Measurements from ENCODE around the gene BBS2. TPM values are rescaled to one million over a fixed set of nuclear protein-coding genes. Genes with fewer than 3 reads are reported as not detected.

Gene BBS2
- total RNA-seq, 2 experiments from 2014 or later: 13.9 to 18.3 TPM

DNA sequence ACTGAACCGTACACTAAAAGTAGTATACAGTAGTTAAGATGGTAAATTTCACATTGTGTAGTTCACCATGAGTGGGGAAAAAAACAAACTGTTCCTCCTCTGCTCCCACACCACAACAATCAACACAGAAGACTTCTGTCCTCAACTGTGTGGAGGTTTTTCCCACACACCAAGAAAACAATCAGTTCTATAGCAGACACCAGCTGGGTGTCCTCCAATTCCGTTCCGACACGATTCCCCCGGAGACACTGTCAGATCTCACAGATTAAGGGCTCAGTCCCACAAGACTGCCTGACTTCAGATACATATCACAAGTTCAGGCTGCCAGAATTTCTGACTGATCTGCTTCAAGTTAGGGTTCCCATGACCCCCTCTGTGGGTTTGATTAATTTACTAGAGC, 31.8 kb downstream of the BBS2 start:
- Histone ChIP-seq H3K9me3 (ENCODE audit: low read length) (no peaks in the 10 kb centered on the region), H3K36me3 (ENCODE audit: insufficient read depth, low read length) (peaks cover 3% of the 10 kb centered on the region; the same call in 1 of the 2 replicates), H3K4me3 (ENCODE audit: low read depth, low read length, poor library complexity, severe bottlenecking) (no peak overlapping the region), H3K4me2 (ENCODE audit: low read length) (no peak overlapping the region), H4K20me1 (ENCODE audit: insufficient read depth, low read length) (no peaks in the 10 kb centered on the region), H2AFZ (ENCODE audit: low read length) (no peak overlapping the region), H3K79me2 (ENCODE audit: insufficient read depth, low read depth, low read length) (no peaks in the 10 kb centered on the region), H3K4me1 (ENCODE audit: insufficient read depth, low read length, poor library complexity, severe bottlenecking) (peaks cover 13% of the 10 kb centered on the region), H3K9me2 (ENCODE audit: insufficient read depth, low read length) (no peaks in the 10 kb centered on the region), H3K27ac (ENCODE audit: low read depth, low read length, poor library complexity, severe bottlenecking) (no peak overlapping the region)
- intact Hi-C loops (cut with micrococcal nuclease; ENCODE audit: unreplicated experiment): no loop called here
- no TSS peak for BruUV-seq (replicated peaks)
- ChIA-PET POLR2A (interaction anchor here (0.6 kb wide), 1 partner anchor 22 kb away, joined by 3 read pairs; no protein-coding TSS in a partner anchor), CTCF (ENCODE audit: unreplicated experiment) (no interaction called here)
- DNase-seq (ENCODE audit: low spot score): no peak
- no peak for TF ChIP-seq EZH2phosphoT487 (IDR thresholded peaks at IDR 0.05; ENCODE audit: borderline replicate concordance, low read depth, low read length)
- TF ChIP-seq, protein P1, sequence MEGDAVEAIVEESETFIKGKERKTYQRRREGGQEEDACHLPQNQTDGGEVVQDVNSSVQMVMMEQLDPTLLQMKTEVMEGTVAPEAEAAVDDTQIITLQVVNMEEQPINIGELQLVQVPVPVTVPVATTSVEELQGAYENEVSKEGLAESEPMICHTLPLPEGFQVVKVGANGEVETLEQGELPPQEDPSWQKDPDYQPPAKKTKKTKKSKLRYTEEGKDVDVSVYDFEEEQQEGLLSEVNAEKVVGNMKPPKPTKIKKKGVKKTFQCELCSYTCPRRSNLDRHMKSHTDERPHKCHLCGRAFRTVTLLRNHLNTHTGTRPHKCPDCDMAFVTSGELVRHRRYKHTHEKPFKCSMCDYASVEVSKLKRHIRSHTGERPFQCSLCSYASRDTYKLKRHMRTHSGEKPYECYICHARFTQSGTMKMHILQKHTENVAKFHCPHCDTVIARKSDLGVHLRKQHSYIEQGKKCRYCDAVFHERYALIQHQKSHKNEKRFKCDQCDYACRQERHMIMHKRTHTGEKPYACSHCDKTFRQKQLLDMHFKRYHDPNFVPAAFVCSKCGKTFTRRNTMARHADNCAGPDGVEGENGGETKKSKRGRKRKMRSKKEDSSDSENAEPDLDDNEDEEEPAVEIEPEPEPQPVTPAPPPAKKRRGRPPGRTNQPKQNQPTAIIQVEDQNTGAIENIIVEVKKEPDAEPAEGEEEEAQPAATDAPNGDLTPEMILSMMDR (conservative IDR thresholded peaks at IDR 0.05; ENCODE audit: low read length): no peak

- Histone ChIP-seq H3K27ac (ENCODE audit: low read depth, low read length, poor library complexity, severe bottlenecking) (no peak overlapping the region), H3K9me3 (ENCODE audit: low read length) (no peaks in the 10 kb centered on the region), H3K36me3 (ENCODE audit: insufficient read depth, low read length) (peaks cover 24% of the 10 kb centered on the region), H2AFZ (ENCODE audit: low read length) (no peak overlapping the region), H3K9me2 (ENCODE audit: insufficient read depth, low read length) (no peaks in the 10 kb centered on the region), H4K20me1 (ENCODE audit: insufficient read depth, low read length) (no peaks in the 10 kb centered on the region), H3K4me2 (ENCODE audit: low read length) (no peak overlapping the region), H3K79me2 (ENCODE audit: insufficient read depth, low read depth, low read length) (no peaks in the 10 kb centered on the region), H3K4me3 (ENCODE audit: low read depth, low read length, poor library complexity, severe bottlenecking) (no peak overlapping the region), H3K4me1 (ENCODE audit: insufficient read depth, low read length, poor library complexity, severe bottlenecking) (no peaks in the 10 kb centered on the region)
- intact Hi-C loops (cut with micrococcal nuclease; ENCODE audit: unreplicated experiment): no loop called here
- POLR2A ChIA-PET: interaction anchor here (0.7 kb wide), 1 partner anchor 259 kb away, joined by 3 read pairs; no protein-coding TSS in a partner anchor
- no peak for DNase-seq (ENCODE audit: low spot score)
- BruUV-seq (replicated peaks): no TSS peak
- TF ChIP-seq, protein P1 (conservative IDR thresholded peaks at IDR 0.05; ENCODE audit: low read length): no peak
- TF ChIP-seq EZH2phosphoT487 (IDR thresholded peaks at IDR 0.05; ENCODE audit: borderline replicate concordance, low read depth, low read length): no peak
- CTCF ChIA-PET (ENCODE audit: unreplicated experiment): no interaction called here
Observed at GRCh38 chr16:56483394-56483793, 36.4 kb downstream of the BBS2 start.

DNA sequence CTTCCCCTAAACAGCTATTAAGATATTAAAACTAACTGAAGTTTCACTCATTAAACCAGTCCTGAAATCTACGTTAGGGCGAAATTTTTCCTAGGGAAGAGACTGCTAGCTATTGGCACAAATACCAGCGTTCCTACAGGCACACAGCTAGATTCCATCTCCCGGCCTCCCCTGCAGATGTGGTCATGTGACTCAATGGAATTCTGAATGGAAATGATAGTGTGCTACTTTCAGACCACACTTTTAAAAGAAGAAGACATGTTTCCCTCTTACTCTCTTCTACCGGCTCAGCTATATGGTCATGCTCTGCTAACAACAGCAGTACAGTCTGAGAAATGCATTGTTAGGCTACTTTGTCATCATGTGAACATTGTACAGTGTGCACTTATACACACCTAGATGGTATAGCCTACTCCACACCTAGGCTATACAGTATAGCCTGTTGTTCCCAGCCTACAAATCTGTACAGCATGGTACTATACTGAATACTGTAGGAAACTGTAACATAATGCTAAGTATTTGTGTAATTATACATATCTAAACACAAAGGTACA, 37.1 kb downstream of the BBS2 start:
- Histone ChIP-seq H3K27ac (ENCODE audit: low read depth, low read length, poor library complexity, severe bottlenecking) (no peak overlapping the region), H3K36me3 (ENCODE audit: insufficient read depth, low read length) (peaks cover 30% of the 10 kb centered on the region), H4K20me1 (ENCODE audit: insufficient read depth, low read length) (no peaks in the 10 kb centered on the region), H3K4me2 (ENCODE audit: low read length) (no peak overlapping the region), H3K9me2 (ENCODE audit: insufficient read depth, low read length) (no peaks in the 10 kb centered on the region), H3K4me1 (ENCODE audit: insufficient read depth, low read length, poor library complexity, severe bottlenecking) (no peaks in the 10 kb centered on the region), H2AFZ (ENCODE audit: low read length) (no peak overlapping the region), H3K9me3 (ENCODE audit: low read length) (no peaks in the 10 kb centered on the region), H3K4me3 (ENCODE audit: low read depth, low read length, poor library complexity, severe bottlenecking) (no peak overlapping the region), H3K79me2 (ENCODE audit: insufficient read depth, low read depth, low read length) (no peaks in the 10 kb centered on the region)
- no TSS peak for BruUV-seq (replicated peaks)
- ChIA-PET POLR2A (interaction anchor here (0.6 to 0.7 kb wide), 2 partner anchors 260 to 1489 kb away, joined by 3 read pairs; no protein-coding TSS in a partner anchor), CTCF (ENCODE audit: unreplicated experiment) (no interaction called here)
- no peak for DNase-seq (ENCODE audit: low spot score)
- intact Hi-C loops (cut with micrococcal nuclease; ENCODE audit: unreplicated experiment): no loop called here
- TF ChIP-seq EZH2phosphoT487 (IDR thresholded peaks at IDR 0.05; ENCODE audit: borderline replicate concordance, low read depth, low read length): no peak
- TF ChIP-seq, protein P1 (conservative IDR thresholded peaks at IDR 0.05; ENCODE audit: low read length): no peak
